HG02884 (cell line): Measurements from ENCODE around the gene LIPC.

Source experiments
- ATAC-seq: cut with Tn5 transposase; IDR thresholded peaks from one replicate; pipeline ENCODE4 v1.9.1; 2021; ENCODE audit warnings: mild to moderate bottlenecking, moderate library complexity; ENCODE audit not compliant: unreplicated experiment

The LIPC gene

GRCh38 chr15:58549013-58549784, 117.4 kb downstream of the LIPC start:
- no peak for ATAC-seq

DNA sequence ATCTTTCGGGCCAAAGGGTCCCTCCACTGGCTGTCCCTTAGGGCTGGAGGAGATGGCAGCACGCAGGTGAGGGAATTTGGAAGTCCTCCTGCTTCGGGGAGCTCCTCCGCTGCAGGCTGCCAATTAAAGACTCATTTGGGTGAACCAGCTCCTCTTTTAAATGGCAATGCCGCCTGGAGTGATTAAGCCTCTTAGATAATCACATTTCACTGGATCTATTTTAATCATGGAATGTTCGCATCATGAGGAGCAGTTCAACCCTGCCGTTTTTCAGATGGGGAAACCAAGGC, 117.9 kb downstream of the LIPC start:
- no peak for ATAC-seq

DNA sequence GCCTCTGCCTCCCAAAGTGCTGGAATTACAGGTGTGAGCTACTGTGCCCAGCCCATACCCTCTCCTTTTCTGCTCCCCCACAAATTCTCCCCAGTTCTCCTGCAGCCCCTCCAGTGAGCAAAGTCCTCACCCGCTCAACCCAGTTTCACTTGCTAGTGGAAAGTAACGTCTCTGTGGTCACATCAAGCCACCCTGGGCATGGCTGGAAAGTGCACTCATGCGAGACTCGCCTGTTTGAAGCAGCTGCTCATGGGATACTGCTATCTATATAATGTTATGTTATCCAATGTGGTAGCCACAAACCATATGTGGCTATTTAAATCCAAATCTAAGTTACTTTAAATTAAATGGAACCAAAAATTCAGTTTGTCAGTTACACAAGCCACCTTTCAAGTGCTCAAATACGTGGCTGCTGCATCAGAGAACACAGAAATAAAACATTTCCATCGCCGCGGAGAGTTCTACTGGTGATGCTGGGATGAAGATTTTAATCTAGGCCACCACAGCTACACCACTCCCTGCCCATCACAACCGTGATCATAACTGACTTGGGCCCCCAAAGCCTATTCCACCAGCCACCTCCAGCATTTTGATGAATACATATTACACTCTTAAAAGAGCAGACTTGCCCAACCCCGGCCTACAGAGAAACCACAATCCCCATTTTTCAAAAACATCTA, 119.4 kb downstream of the LIPC start:
- ATAC-seq, result no peak

- no peak for ATAC-seq
Observed at GRCh38 chr15:58551764-58552504, 120.1 kb downstream of the LIPC start.

DNA sequence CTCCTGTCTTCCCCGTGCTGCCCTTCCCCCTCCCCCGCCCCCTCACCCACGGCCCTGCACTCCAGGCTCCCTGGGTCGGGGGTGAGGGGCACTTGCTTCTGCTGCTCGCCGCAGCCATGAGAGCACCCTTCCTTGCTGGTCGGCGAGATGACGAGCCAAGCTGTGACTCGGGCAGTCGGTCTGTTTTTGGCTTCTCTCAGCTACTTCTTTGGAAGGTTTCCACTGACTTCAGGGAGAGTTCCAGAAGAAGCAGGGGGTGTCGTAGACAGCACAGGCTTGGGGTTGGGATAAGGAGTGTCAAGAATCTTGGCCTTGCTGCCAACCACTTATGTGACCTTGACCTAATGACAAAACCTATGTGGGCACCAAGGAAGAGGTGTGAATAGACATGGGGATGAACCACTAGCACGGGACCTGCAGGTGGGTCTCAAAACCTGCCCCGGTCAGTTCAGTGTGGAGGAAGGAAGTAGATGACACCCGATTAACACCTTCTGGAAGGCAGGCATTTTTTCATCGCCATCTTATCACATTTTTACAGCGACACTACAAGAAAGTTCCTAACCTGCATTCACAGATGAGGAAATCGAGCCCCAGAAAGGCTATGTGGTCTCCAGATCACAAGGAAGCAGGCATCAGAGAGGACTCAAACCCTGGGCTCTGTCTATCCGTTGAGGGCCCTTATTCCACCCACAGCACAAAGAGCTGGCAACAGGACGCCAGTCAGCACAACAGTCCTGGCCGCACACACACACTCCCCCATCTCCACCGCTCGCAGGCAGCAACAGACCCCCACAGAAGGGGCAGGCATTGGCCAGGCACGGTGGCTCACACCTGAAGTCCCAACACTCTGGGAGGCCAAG, 120.9 kb downstream of the LIPC start:
- no peak for ATAC-seq

GRCh38 chr15:58553365-58553918, 121.7 kb downstream of the LIPC start:
- no peak for ATAC-seq

GRCh38 chr15:58554758-58555157, 123.0 kb downstream of the LIPC start:
- no peak for ATAC-seq

DNA sequence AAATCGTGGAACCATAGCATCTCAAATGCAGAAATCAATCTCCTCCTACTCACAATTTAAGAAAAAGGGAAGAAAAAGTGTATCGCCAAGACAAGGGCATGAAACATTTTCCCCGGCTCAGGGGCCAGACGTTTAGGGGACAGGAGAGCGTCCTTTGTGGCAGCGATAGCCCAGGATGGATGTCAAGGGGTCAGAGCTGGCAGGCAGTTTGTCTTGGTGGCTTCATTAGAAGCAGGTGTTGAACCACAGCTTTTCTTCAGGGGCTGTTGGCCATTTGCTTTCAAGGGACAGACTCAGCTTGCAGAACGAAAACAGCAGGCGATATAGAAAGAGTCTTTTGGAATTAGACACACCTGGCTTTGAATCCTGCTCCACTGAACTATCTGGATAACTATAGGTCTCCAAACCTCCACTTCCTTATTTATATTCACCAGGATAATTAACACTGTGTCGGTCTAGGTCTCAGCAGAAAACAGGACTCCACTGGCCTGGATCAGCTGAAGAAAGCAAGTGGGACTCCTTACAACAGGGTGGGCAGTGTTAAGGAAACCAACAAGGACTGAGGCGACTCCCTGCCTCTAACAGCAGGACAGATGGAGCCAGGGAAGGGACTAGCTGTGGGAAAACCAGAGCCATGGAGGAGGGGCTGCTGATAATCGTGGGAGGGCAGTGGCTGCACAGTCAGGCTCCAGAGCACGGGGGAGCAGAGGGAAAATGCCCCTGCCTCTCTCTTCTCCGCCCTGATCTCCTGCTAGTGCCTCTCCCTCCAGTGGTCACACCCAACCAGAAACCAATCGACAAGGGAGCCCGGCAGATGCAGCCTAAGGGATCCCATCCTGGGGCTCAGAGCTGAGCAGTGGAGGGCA, 123.6 kb downstream of the LIPC start:
- ATAC-seq, result no peak

DNA sequence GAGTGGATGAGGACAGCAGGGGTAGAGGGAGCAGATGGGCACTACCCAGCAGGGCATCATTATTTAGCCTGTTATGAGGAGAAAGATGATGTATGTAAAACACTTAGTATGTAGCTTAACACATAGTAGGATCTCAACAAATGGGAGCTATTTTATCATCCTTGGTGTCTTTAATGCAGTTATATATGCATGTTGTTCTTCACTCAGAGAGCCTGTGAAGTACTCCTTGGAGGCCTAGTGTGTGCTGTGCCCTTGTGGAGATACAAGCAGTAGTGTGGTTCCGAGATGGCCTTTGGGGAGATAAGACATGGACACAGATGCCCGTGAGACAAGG, 124.2 kb downstream of the LIPC start:
- ATAC-seq, result no peak

DNA sequence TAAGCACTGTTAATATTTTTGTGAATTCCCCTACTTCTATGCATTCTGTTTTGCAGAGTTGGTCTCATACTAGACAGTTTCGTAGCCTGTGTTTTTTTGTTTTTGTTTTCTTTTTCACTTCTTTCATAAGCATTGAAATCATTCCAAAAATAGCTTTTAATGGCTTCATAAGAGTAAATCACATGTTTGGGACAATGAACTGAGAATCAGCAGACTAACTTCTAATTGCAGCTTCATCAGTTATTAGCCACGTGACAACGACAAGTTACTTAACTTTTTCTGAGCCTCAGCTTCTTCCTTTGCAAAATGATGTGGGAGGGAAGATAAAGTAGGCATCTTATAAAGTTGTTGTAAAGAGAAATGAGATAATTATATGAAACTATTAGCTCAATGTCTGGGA, 124.8 kb downstream of the LIPC start:
- no peak for ATAC-seq

GRCh38 chr15:58558777-58559176, 127.0 kb downstream of the LIPC start:
- ATAC-seq, result no peak

DNA sequence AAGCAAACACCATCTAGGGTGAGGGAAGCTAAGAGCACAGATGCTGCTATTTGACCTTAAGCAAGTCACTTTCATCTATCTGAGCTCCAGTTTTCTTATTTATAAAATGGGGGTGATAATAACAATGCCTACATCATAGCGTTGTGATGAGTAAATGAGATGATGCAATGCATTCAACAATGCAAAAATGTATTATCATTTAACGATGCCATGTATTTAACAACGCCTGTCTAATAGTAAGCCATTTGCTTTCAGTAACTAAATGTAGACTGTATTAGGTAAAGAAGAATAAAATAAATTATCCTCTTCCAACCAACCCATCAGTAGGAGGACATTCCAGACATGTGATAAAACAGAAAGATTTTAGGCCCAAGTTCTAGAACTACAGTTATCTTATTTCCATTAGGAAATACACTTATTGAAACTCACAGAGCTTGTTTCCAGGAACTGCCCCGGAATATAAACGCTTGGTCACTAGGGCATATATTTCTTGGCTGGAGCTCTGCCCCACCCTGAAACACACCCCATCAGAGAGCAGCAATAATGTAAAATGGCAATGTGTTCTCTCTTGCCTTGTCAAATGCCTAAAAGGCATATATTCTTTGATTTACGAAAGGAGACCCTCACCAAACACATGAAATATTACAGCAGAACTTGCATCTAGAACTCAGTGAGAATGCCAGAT, 128.3 kb downstream of the LIPC start:
- ATAC-seq, result no peak

DNA sequence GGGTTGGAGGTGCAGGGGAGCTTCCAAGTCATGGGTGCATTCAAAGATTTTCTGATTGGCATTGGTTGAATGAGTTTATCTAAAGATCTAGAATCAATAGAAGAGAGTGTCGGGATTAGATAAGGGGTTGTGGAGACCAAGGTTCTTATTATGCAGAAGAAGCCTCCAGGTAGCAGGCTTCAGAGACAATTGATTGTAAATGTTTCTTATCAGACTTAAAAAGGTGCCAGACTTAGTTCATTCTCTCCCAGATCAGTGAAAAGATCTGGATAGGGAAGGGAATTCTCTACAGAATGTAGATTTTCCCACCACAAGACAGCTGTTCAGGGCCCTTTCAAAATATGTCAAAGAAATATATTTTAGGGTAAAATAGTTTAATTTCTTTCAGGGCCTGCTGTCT, 129.5 kb downstream of the LIPC start:
- no peak for ATAC-seq

GRCh38 chr15:58562135-58562534, 130.3 kb downstream of the LIPC start:
- no peak for ATAC-seq

- ATAC-seq, result no peak
Observed at GRCh38 chr15:58564981-58565380, 133.2 kb downstream of the LIPC start.

DNA sequence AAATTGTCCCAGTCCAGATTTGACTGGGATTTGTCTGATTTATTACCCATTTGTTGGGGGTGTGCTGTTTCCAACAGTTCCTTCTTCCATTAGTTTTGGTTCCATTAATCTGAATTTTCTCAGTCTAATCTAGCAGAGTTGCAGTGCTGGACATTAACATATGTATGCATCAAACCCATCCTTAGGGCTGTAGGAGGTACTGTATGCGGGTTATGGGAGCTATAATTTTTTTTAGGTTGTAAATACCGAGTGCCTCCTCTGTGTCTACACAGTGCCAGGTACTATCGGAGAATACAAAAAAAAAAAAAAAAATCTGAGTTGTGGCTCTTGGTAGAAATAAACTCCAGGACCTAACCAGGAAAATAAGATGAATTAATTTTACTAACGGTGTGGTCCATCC, 133.8 kb downstream of the LIPC start:
- no peak for ATAC-seq

GRCh38 chr15:58566029-58566428, 134.2 kb downstream of the LIPC start:
- no peak for ATAC-seq

- ATAC-seq, result no peak
Observed at GRCh38 chr15:58568157-58568571, 136.4 kb downstream of the LIPC start.

DNA sequence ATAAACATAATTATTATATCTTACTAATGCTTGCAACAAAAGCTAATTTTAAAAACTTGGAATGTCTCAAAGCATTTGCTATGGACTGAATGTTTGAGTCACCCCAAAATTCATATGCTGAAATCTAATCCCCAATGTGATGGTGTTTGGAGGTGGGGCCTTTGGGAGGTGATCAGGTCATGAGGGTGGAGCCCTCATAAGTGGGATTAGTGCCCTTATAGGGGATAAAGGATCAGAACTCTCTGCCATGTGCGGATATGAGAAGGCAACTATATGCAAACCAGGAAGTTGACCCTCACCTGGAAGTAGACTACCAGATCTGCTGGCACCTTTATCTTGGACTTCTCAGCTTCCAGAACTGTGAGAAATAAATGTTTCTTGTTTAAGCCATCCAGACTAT, 137.7 kb downstream of the LIPC start:
- ATAC-seq, result no peak
